ENCODE results near the gene SLC25A28.

Gene SLC25A28

GRCh38 chr10:99571816-99572215 lies 48.4 kb downstream of the SLC25A28 start:
- no peaks in the 10 kb centered on the region for H3K9me3 ChIP-seq (ENCODE audit: control insufficient read depth, low read length)
- peaks cover 6 to 18% of the 10 kb centered on the region in 2 experiments for H3K27me3 ChIP-seq (ENCODE audit: control insufficient read depth in 1 of 2, insufficient read depth in 1 of 2, low read length in 2 of 2)
- H4K8ac ChIP-seq (ENCODE audit: low read length) = no peak overlapping the region
- no peak overlapping the region for H3K14ac ChIP-seq (ENCODE audit: low read length in 2 of 2)
- H2AFZ ChIP-seq (ENCODE audit: low read depth, low read length) = no peak overlapping the region
- no peak overlapping the region for H3K18ac ChIP-seq (ENCODE audit: low read depth in 1 of 2, low read length in 2 of 2)
- no peak overlapping the region for H3K4ac ChIP-seq (ENCODE audit: low read depth in 1 of 2, low read length in 2 of 2)
- H3K4me2 ChIP-seq (ENCODE audit: low read length, poor library complexity, severe bottlenecking) = no peak overlapping the region
- H2BK15ac ChIP-seq (ENCODE audit: low read depth, poor library complexity, severe bottlenecking) = no peak overlapping the region
- H3K79me1 ChIP-seq (replicated peaks; ENCODE audit: low read length, poor library complexity, severe bottlenecking) = no peaks in the 10 kb centered on the region
- H4K91ac ChIP-seq (ENCODE audit: low read length) = no peak overlapping the region
- H2AK5ac ChIP-seq (ENCODE audit: low read length, severe bottlenecking) = no peak overlapping the region
- no peak for DNase-seq
- H3K4me1 ChIP-seq (ENCODE audit: control insufficient read depth, insufficient read depth, low read depth, low read length) = no peaks in the 10 kb centered on the region
- no peak overlapping the region for H2BK5ac ChIP-seq (ENCODE audit: low read depth, low read length, poor library complexity, severe bottlenecking)
- no peak overlapping the region for H3K4me3 ChIP-seq (ENCODE audit: insufficient read depth in 1 of 2, low read depth in 1 of 2, low read length in 2 of 2)
- H2BK12ac ChIP-seq (ENCODE audit: low read length in 2 of 2) = no peak overlapping the region
- no peak overlapping the region for H3K23ac ChIP-seq (ENCODE audit: low read length in 2 of 2)
- H3K27ac ChIP-seq (ENCODE audit: low read length, poor library complexity, severe bottlenecking) = no peak overlapping the region
- no peaks in the 10 kb centered on the region for H3K36me3 ChIP-seq (ENCODE audit: control insufficient read depth in 1 of 2, insufficient read depth in 2 of 2, low read depth in 1 of 2, low read length in 2 of 2)
- H2BK120ac ChIP-seq (ENCODE audit: low read depth, low read length) = no peak overlapping the region
- no peak overlapping the region for H3K9ac ChIP-seq (ENCODE audit: low read length)
- no CpG with 5 or more reads among the region's 1 CpG for WGBS

- H2BK12ac ChIP-seq (ENCODE audit: low read length in 2 of 2) = no peak overlapping the region
- H2BK15ac ChIP-seq (ENCODE audit: low read depth, poor library complexity, severe bottlenecking) = no peak overlapping the region
- H3K36me3 ChIP-seq (ENCODE audit: control insufficient read depth in 1 of 2, insufficient read depth in 2 of 2, low read depth in 1 of 2, low read length in 2 of 2) = no peaks in the 10 kb centered on the region
- no peaks in the 10 kb centered on the region for H3K79me1 ChIP-seq (replicated peaks; ENCODE audit: low read length, poor library complexity, severe bottlenecking)
- H3K27ac ChIP-seq (ENCODE audit: low read length, poor library complexity, severe bottlenecking) = no peak overlapping the region
- no peak overlapping the region for H3K14ac ChIP-seq (ENCODE audit: low read length in 2 of 2)
- peaks cover 6 to 27% of the 10 kb centered on the region in 2 experiments for H3K27me3 ChIP-seq (ENCODE audit: control insufficient read depth in 1 of 2, insufficient read depth in 1 of 2, low read length in 2 of 2)
- H3K23ac ChIP-seq (ENCODE audit: low read length in 2 of 2) = no peak overlapping the region
- H3K4me2 ChIP-seq (ENCODE audit: low read length, poor library complexity, severe bottlenecking) = no peak overlapping the region
- H2BK5ac ChIP-seq (ENCODE audit: low read depth, low read length, poor library complexity, severe bottlenecking) = no peak overlapping the region
- no peak overlapping the region for H3K18ac ChIP-seq (ENCODE audit: low read depth in 1 of 2, low read length in 2 of 2)
- DNase-seq = no peak
- H3K9me3 ChIP-seq (ENCODE audit: control insufficient read depth, low read length) = no peaks in the 10 kb centered on the region
- no peak overlapping the region for H2AK5ac ChIP-seq (ENCODE audit: low read length, severe bottlenecking)
- no peak overlapping the region for H2AFZ ChIP-seq (ENCODE audit: low read depth, low read length)
- no peak overlapping the region for H4K8ac ChIP-seq (ENCODE audit: low read length)
- no peak overlapping the region for H3K4ac ChIP-seq (ENCODE audit: low read depth in 1 of 2, low read length in 2 of 2)
- H4K91ac ChIP-seq (ENCODE audit: low read length) = no peak overlapping the region
- H2BK120ac ChIP-seq (ENCODE audit: low read depth, low read length) = no peak overlapping the region
- H3K4me1 ChIP-seq (ENCODE audit: control insufficient read depth, insufficient read depth, low read depth, low read length) = no peaks in the 10 kb centered on the region
- H3K4me3 ChIP-seq (ENCODE audit: insufficient read depth in 1 of 2, low read depth in 1 of 2, low read length in 2 of 2) = no peak overlapping the region
- H3K9ac ChIP-seq (ENCODE audit: low read length) = no peak overlapping the region
Measured at GRCh38 chr10:99569961-99570360, 50.3 kb downstream of the SLC25A28 start.

GRCh38 chr10:99569253-99569939 lies 50.8 kb downstream of the SLC25A28 start:
- Histone ChIP-seq H3K27ac (ENCODE audit: low read length, poor library complexity, severe bottlenecking) (no peak overlapping the region), H3K4me2 (ENCODE audit: low read length, poor library complexity, severe bottlenecking) (no peak overlapping the region), H3K36me3 (ENCODE audit: control insufficient read depth in 1 of 2, insufficient read depth in 2 of 2, low read depth in 1 of 2, low read length in 2 of 2) (no peaks in the 10 kb centered on the region), H3K4ac (ENCODE audit: low read depth in 1 of 2, low read length in 2 of 2) (no peak overlapping the region), H2AFZ (ENCODE audit: low read depth, low read length) (no peak overlapping the region), H2BK5ac (ENCODE audit: low read depth, low read length, poor library complexity, severe bottlenecking) (no peak overlapping the region), H2BK12ac (ENCODE audit: low read length in 2 of 2) (no peak overlapping the region), H3K4me1 (ENCODE audit: control insufficient read depth, insufficient read depth, low read depth, low read length) (no peaks in the 10 kb centered on the region), H3K4me3 (ENCODE audit: insufficient read depth in 1 of 2, low read depth in 1 of 2, low read length in 2 of 2) (peak overlapping the region in 1 of 2 experiments; percentile 7), H4K8ac (ENCODE audit: low read length) (no peak overlapping the region), H3K23ac (ENCODE audit: low read length in 2 of 2) (no peak overlapping the region), H2BK120ac (ENCODE audit: low read depth, low read length) (no peak overlapping the region), H4K91ac (ENCODE audit: low read length) (no peak overlapping the region), H2AK5ac (ENCODE audit: low read length, severe bottlenecking) (no peak overlapping the region), H3K79me1 (replicated peaks; ENCODE audit: low read length, poor library complexity, severe bottlenecking) (no peaks in the 10 kb centered on the region), H3K9me3 (ENCODE audit: control insufficient read depth, low read length) (no peaks in the 10 kb centered on the region), H3K9ac (ENCODE audit: low read length) (no peak overlapping the region), H3K27me3 (ENCODE audit: control insufficient read depth in 1 of 2, insufficient read depth in 1 of 2, low read length in 2 of 2) (peaks cover 6 to 30% of the 10 kb centered on the region in 2 experiments), H3K18ac (ENCODE audit: low read depth in 1 of 2, low read length in 2 of 2) (no peak overlapping the region), H2BK15ac (ENCODE audit: low read depth, poor library complexity, severe bottlenecking) (no peak overlapping the region), H3K14ac (ENCODE audit: low read length in 2 of 2) (no peak overlapping the region)
- 78% methylated on average over 8 of the region's 11 CpGs for WGBS
- DNase-seq = no peak

GRCh38 chr10:99565166-99565565 lies 55.1 kb downstream of the SLC25A28 start:
- WGBS = 97% methylated on average over 4 of the region's 4 CpGs
- Histone ChIP-seq H3K18ac (ENCODE audit: low read depth in 1 of 2, low read length in 2 of 2) (no peak overlapping the region), H3K79me1 (replicated peaks; ENCODE audit: low read length, poor library complexity, severe bottlenecking) (no peaks in the 10 kb centered on the region), H2AK5ac (ENCODE audit: low read length, severe bottlenecking) (no peak overlapping the region), H3K4ac (ENCODE audit: low read depth in 1 of 2, low read length in 2 of 2) (no peak overlapping the region), H4K8ac (ENCODE audit: low read length) (no peak overlapping the region), H2BK15ac (ENCODE audit: low read depth, poor library complexity, severe bottlenecking) (no peak overlapping the region), H3K27ac (ENCODE audit: low read length, poor library complexity, severe bottlenecking) (no peak overlapping the region), H2BK5ac (ENCODE audit: low read depth, low read length, poor library complexity, severe bottlenecking) (no peak overlapping the region), H3K14ac (ENCODE audit: low read length in 2 of 2) (no peak overlapping the region), H3K9ac (ENCODE audit: low read length) (no peak overlapping the region), H3K36me3 (ENCODE audit: control insufficient read depth in 1 of 2, insufficient read depth in 2 of 2, low read depth in 1 of 2, low read length in 2 of 2) (no peaks in the 10 kb centered on the region), H3K23ac (ENCODE audit: low read length in 2 of 2) (no peak overlapping the region), H2AFZ (ENCODE audit: low read depth, low read length) (no peak overlapping the region), H3K4me3 (ENCODE audit: insufficient read depth in 1 of 2, low read depth in 1 of 2, low read length in 2 of 2) (no peak overlapping the region), H4K91ac (ENCODE audit: low read length) (no peak overlapping the region), H3K27me3 (ENCODE audit: control insufficient read depth in 1 of 2, insufficient read depth in 1 of 2, low read length in 2 of 2) (peaks cover 29 to 54% of the 10 kb centered on the region in 2 experiments), H3K4me1 (ENCODE audit: control insufficient read depth, insufficient read depth, low read depth, low read length) (no peaks in the 10 kb centered on the region), H2BK12ac (ENCODE audit: low read length in 2 of 2) (no peak overlapping the region), H3K9me3 (ENCODE audit: control insufficient read depth, low read length) (no peaks in the 10 kb centered on the region), H3K4me2 (ENCODE audit: low read length, poor library complexity, severe bottlenecking) (no peak overlapping the region), H2BK120ac (ENCODE audit: low read depth, low read length) (no peak overlapping the region)
- no peak for DNase-seq

Measured in mesenchymal stem cell (in vitro differentiated cells and primary cell).